HEK293 (cell line): Measurements from ENCODE around the gene SIDT2.
"Not testable (repeated sequence)": the region's sequence is repeated elsewhere in the genome, so short reads cannot be mapped to it uniquely, and the experiment has no call there.

Experiments used
- CTCF ChIA-PET: fragments of 350-600 bp; formaldehyde crosslinking; extraction: SDS; loops from one replicate; lab custom pipeline; 2021; ENCODE audit warnings: antibody characterized with exemption; lab: Yijun Ruan, JAX
- POLR2A ChIA-PET: fragments of 300-600 bp; formaldehyde crosslinking; extraction: SDS; loops from one replicate; lab custom pipeline; 2020; ENCODE audit warnings: antibody characterized with exemption, inconsistent platforms; lab: Yijun Ruan, JAX
- H3K27ac ChIP-seq: fragments of 200-500 bp; sonication (Bioruptor generic); 2 replicates; pipeline ENCODE4 v1.5.1; 2014; ENCODE audit warnings: low read depth, low read length, control low read depth, inconsistent platforms; ENCODE audit errors: extremely low read depth
- H3K36me3 ChIP-seq, 2 experiments: fragments of 200-500 bp in 1 of 2; sonication (Bioruptor generic) in 1 of 2; 1 replicate in 1 of 2; 2 replicates in 1 of 2; pipeline ENCODE4 v1.5.1; 2014 to 2017; ENCODE audit warnings: inconsistent platforms in 2 of 2, low read length in 2 of 2; ENCODE audit not compliant: control insufficient read depth in 2 of 2, insufficient read depth in 1 of 2
- H3K4me1 ChIP-seq: fragments of 200-500 bp; sonication (Bioruptor generic); 2 replicates; pipeline ENCODE4 v1.5.1; 2014; ENCODE audit warnings: mild to moderate bottlenecking, low read length, inconsistent platforms; ENCODE audit not compliant: control insufficient read depth, insufficient read depth
- H3K4me3 ChIP-seq: 2 replicates; pipeline ENCODE4 v1.5.1; 2011; ENCODE audit warnings: low read depth, mild to moderate bottlenecking, control low read depth, low read length, moderate library complexity
- H3K9me3 ChIP-seq: fragments of 200-500 bp; sonication (Bioruptor generic); 2 replicates; pipeline ENCODE4 v1.5.1; 2014; ENCODE audit warnings: low read depth, low read length, inconsistent platforms; ENCODE audit not compliant: control insufficient read depth, insufficient read depth
- FEZF1 ChIP-seq: fragments of 450-650 bp; formaldehyde crosslinking; IDR thresholded peaks from 2 replicates; pipeline ENCODE4 v1.5.1; 2016; ENCODE audit warnings: missing biosample characterization, missing genetic modification characterization
- GLIS2 ChIP-seq: fragments of 450-650 bp; formaldehyde crosslinking; IDR thresholded peaks from 2 replicates; pipeline ENCODE4 v1.5.1; 2016; ENCODE audit warnings: missing biosample characterization, missing genetic modification characterization
- HOXD13 ChIP-seq: sonication (generic); formaldehyde crosslinking; IDR thresholded peaks from 2 replicates; pipeline ENCODE4 v1.8.0; 2022; ENCODE audit warnings: missing genetic modification reagents, borderline replicate concordance
- KLF10 ChIP-seq: fragments of 450-650 bp; IDR thresholded peaks from 2 replicates; pipeline ENCODE4 v1.5.1; 2018; ENCODE audit warnings: missing biosample characterization, mild to moderate bottlenecking, missing genetic modification characterization
- KLF8 ChIP-seq: fragments of 450-650 bp; formaldehyde crosslinking; IDR thresholded peaks from 2 replicates; pipeline ENCODE4 v1.5.1; 2016; ENCODE audit warnings: missing biosample characterization, missing genetic modification characterization
- OVOL3 ChIP-seq: fragments of 450-650 bp; formaldehyde crosslinking; IDR thresholded peaks from 2 replicates; pipeline ENCODE4 v1.5.1; 2016; ENCODE audit warnings: missing biosample characterization, missing genetic modification characterization
- REST ChIP-seq: fragments of 450-650 bp; formaldehyde crosslinking; IDR thresholded peaks from 2 replicates; pipeline ENCODE4 v1.5.1; 2016; ENCODE audit warnings: missing biosample characterization, missing genetic modification characterization
- ZFP3 ChIP-seq: fragments of 450-650 bp; formaldehyde crosslinking; IDR thresholded peaks from 2 replicates; pipeline ENCODE4 v1.5.1; 2016; ENCODE audit warnings: low read depth, missing biosample characterization, missing genetic modification characterization
- ZNF169 ChIP-seq: fragments of 450-650 bp; formaldehyde crosslinking; IDR thresholded peaks from 2 replicates; pipeline ENCODE4 v1.5.1; 2016; ENCODE audit warnings: missing biosample characterization, missing genetic modification characterization
- ZNF266 ChIP-seq: fragments of 450-650 bp; formaldehyde crosslinking; IDR thresholded peaks from 2 replicates; pipeline ENCODE4 v1.5.1; 2016; ENCODE audit warnings: missing biosample characterization, missing genetic modification characterization, low read depth
- ZNF292 ChIP-seq: fragments of 450-650 bp; formaldehyde crosslinking; IDR thresholded peaks from 2 replicates; pipeline ENCODE4 v1.5.1; 2016; ENCODE audit warnings: low read depth, missing biosample characterization, missing genetic modification characterization, borderline replicate concordance
- ZNF324 ChIP-seq: fragments of 450-650 bp; formaldehyde crosslinking; IDR thresholded peaks from 2 replicates; pipeline ENCODE4 v1.5.1; 2016; ENCODE audit warnings: missing biosample characterization, missing genetic modification characterization
- ZNF398 ChIP-seq: fragments of 450-650 bp; formaldehyde crosslinking; IDR thresholded peaks from 2 replicates; pipeline ENCODE4 v1.5.1; 2017; ENCODE audit warnings: missing biosample characterization, missing genetic modification characterization
- ZNF501 ChIP-seq: fragments of 450-650 bp; formaldehyde crosslinking; IDR thresholded peaks from 2 replicates; pipeline ENCODE4 v1.5.1; 2016; ENCODE audit warnings: missing biosample characterization, missing genetic modification characterization
- ZNF513 ChIP-seq: fragments of 450-650 bp; IDR thresholded peaks from 2 replicates; pipeline ENCODE4 v1.5.1; 2018; ENCODE audit warnings: missing biosample characterization, missing genetic modification characterization
- ZNF571 ChIP-seq: fragments of 450-650 bp; formaldehyde crosslinking; IDR thresholded peaks from 2 replicates; pipeline ENCODE4 v1.5.0; 2017; ENCODE audit warnings: missing biosample characterization, missing genetic modification characterization
- ZSCAN23 ChIP-seq: fragments of 450-650 bp; formaldehyde crosslinking; IDR thresholded peaks from 2 replicates; pipeline ENCODE4 v1.5.1; 2016; ENCODE audit warnings: missing biosample characterization, missing genetic modification characterization
- TF ChIP-seq, protein P1 (sequence below): fragments of 450-650 bp; formaldehyde crosslinking; IDR thresholded peaks from 2 replicates; pipeline ENCODE4 v1.5.1; 2017; ENCODE audit warnings: missing biosample characterization, missing genetic modification characterization
- TF ChIP-seq, protein P2 (sequence below): fragments of 450-650 bp; formaldehyde crosslinking; IDR thresholded peaks from 2 replicates; pipeline ENCODE4 v1.5.1; 2016; ENCODE audit warnings: missing biosample characterization, missing genetic modification characterization
- TF ChIP-seq, protein P3 (sequence below): fragments of 450-650 bp; formaldehyde crosslinking; IDR thresholded peaks from 2 replicates; pipeline ENCODE4 v1.5.1; 2016; ENCODE audit warnings: missing biosample characterization, missing genetic modification characterization

Gene SIDT2

DNA sequence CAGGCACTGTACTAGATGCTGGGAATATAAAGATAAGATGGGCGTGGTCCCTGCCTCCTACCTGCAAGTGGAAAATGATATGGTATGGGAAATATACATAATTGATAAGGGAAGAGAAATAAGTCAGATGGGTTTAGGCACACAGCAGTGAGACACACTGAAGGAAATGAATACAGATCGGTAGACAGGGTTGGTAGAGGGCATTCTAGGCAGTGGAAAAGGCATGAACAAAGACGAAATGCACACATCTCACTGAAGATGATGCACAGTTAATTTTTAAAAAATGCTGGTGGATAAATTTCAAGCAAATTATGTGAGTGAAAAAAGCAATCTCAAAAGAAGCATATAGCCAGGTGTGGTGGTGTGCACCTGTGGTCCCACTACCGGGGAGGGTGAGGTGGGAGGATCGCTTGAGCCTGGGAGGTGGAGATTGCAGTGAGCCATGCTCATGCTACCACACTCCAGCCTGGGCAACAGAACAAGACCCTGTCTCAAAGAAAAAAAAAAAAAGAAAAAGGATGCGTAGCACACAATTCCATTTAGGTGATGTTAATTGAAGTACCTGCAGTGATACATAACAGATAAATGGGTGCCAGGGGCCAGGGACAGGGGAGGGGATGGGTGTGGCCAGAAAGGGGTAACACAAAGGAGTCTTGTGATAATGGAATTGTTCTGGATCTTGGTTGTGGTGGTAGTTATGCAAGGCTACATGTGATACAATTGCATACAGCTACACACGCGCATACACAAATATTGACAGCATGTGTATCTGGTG, 31.0 kb downstream of the SIDT2 start:
- CTCF ChIA-PET = interaction anchor here (1.2 kb wide), 1 partner anchor 8 kb away, joined by 4 read pairs; no protein-coding TSS in a partner anchor
- peaks cover 0 to 39% of the 10 kb centered on the region in 2 experiments; a peak in 1 of 3 replicates for H3K36me3 ChIP-seq
- H3K4me3 ChIP-seq, POLR2A ChIA-PET, H3K9me3 ChIP-seq, H3K4me1 ChIP-seq, H3K27ac ChIP-seq: not testable (repeated sequence)

GRCh38 chr11:117210620-117211019, 32.1 kb downstream of the SIDT2 start:
- H3K27ac ChIP-seq = no peak overlapping the region
- H3K4me1 ChIP-seq = no peaks in the 10 kb centered on the region
- H3K36me3 ChIP-seq = peaks cover 0 to 36% of the 10 kb centered on the region in 2 experiments; a peak in 1 of 3 replicates
- H3K9me3 ChIP-seq = no peaks in the 10 kb centered on the region
- H3K4me3 ChIP-seq = no peak overlapping the region
- ChIA-PET CTCF (interaction anchor here (0.8 to 1.2 kb wide), 2 partner anchors 9 kb away, joined by 3 to 4 read pairs; no protein-coding TSS in a partner anchor), POLR2A (no interaction called here)
- TF ChIP-seq, protein P1, sequence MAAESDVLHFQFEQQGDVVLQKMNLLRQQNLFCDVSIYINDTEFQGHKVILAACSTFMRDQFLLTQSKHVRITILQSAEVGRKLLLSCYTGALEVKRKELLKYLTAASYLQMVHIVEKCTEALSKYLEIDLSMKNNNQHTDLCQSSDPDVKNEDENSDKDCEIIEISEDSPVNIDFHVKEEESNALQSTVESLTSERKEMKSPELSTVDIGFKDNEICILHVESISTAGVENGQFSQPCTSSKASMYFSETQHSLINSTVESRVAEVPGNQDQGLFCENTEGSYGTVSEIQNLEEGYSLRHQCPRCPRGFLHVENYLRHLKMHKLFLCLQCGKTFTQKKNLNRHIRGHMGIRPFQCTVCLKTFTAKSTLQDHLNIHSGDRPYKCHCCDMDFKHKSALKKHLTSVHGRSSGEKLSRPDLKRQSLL (tag by site-specific recombination) = no peak
- TF ChIP-seq FEZF1 = no peak
- no peak for TF ChIP-seq KLF10
- TF ChIP-seq ZNF169 = no peak
- no peak for TF ChIP-seq ZNF571 (tag by site-specific recombination)
- no peak for TF ChIP-seq GLIS2 (tag by site-specific recombination)
- TF ChIP-seq ZNF398 (tag by site-specific recombination) = no peak
- TF ChIP-seq, protein P2, sequence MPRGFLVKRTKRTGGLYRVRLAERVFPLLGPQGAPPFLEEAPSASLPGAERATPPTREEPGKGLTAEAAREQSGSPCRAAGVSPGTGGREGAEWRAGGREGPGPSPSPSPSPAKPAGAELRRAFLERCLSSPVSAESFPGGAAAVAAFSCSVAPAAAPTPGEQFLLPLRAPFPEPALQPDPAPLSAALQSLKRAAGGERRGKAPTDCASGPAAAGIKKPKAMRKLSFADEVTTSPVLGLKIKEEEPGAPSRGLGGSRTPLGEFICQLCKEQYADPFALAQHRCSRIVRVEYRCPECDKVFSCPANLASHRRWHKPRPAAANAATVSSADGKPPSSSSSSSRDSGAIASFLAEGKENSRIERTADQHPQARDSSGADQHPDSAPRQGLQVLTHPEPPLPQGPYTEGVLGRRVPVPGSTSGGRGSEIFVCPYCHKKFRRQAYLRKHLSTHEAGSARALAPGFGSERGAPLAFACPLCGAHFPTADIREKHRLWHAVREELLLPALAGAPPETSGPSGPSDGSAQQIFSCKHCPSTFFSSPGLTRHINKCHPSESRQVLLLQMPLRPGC (tag by site-specific recombination) = no peak
- no peak for TF ChIP-seq ZSCAN23 (tag by site-specific recombination)
- no peak for TF ChIP-seq KLF8 (tag by site-specific recombination)
- TF ChIP-seq ZNF292 (tag by site-specific recombination) = no peak
- no peak for TF ChIP-seq ZNF501 (tag by site-specific recombination)
- no peak for TF ChIP-seq ZNF513 (tag by site-specific recombination)
- no peak for TF ChIP-seq ZNF324
- TF ChIP-seq HOXD13 = no peak
- no peak for TF ChIP-seq ZNF266 (tag by site-specific recombination)
- TF ChIP-seq, protein P3, sequence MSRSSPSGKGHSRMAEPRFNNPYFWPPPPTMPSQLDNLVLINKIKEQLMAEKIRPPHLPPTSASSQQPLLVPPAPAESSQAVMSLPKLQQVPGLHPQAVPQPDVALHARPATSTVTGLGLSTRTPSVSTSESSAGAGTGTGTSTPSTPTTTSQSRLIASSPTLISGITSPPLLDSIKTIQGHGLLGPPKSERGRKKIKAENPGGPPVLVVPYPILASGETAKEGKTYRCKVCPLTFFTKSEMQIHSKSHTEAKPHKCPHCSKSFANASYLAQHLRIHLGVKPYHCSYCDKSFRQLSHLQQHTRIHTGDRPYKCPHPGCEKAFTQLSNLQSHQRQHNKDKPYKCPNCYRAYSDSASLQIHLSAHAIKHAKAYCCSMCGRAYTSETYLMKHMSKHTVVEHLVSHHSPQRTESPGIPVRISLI (tag by site-specific recombination) = no peak
- TF ChIP-seq ZFP3 (tag by site-specific recombination) = no peak
- TF ChIP-seq OVOL3 (tag by site-specific recombination) = no peak
- no peak for TF ChIP-seq REST (tag by site-specific recombination)
